ENCODE data around the gene STAT3.
"Not testable (repeated sequence)": the region's sequence is repeated elsewhere in the genome, so short reads cannot be mapped to it uniquely, and the experiment has no call there.

The STAT3 gene

DNA sequence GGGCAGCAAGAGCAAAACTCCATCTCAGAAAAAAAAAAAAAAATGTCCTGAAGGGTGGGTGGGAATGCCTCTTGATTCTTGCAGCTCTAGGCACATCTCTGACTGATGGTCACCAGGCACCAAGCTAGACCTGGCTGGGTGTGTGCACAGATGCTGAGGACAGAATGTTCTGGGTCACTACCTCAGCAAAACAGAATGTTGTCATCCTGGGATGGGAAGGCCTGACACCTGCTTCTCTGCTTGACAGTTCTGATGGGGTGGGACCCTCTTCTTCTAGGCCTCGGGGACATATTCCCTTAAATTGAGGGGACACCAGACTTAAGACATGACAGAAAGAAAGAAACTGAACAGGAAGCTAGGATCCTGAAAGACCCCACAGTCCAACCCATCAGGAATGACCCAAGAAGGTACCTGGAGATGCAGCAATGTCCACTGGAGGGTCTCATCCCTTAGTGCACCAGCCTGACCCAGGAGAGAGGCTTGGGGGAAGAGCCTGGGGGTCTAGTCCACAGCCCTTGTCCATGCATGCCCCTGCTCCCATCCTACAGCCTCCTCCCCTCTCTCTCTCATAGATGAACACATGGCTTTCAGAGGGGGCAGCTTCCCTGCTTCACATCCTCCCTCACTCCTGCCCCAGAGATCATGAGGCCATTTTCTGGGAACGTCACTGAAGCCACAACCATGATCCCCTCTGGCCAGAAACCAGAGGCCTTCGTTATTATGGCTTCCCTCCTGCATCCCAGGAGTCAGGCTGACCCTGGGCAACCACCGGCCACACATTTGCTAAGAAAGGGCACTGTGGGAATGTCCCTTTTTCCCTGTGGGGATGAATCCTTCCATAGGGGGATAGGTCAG, 108.2 kb downstream of the STAT3 start:
- no peak for DNase-seq (ENCODE audit: low read depth in 2 of 2)

DNA sequence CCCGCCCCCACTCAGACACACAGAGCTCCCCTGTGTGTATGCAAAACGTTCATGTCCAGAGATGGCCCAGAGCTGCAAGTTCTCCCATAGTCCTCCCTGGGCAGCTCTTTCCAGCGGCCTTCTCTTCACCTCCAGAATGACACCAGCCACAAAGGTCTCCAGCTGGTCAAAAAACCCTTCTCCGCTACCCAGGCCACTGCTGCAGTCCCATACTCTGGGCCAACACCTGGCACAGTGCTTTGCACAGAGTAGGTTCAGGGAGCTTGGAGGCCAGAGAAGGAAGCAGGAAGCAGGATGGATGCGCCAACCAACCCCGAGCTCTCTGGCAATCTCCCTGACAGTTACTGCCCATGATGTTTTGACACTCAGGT, 110.9 kb downstream of the STAT3 start:
- DNase-seq (ENCODE audit: low read depth in 2 of 2), result no peak

DNA sequence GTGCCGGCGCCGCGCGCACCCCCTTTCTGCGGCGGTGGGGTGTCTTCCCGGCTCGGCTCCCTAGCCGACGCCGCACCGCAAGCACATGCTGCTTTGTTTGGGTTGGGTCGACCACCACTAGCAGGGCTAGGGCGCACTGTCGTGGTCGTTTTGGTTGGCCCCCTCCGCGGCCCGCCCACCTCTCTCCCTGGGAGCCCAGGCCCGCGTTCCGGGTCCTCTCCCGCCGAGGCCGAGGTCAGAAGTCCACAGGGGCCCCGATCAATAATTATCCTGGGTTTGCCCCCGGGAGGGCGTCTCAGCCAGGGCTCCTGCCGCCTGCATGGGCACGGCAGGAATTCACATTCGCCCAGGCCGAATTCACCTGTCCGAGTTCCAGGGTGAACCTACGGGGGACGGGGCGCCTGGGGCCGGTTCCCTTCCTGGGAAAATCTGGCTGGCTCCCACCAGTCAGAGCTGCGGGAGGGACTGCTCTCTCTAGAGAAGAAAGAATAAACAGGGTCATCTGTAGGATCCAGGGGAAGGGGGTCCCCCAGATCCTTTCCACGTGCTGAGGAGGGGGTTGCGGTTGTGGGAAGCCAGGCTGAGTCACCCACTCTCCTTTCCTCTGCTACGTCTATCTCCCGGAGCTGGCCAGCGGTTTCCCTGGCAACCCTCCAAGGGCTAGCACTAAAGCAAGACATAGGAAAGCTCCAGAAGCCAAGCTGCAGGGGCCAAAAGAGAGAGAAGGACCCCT, 111.5 kb downstream of the STAT3 start:
- peak in 1 of 2 donors; percentile 20 for DNase-seq (ENCODE audit: low read depth in 2 of 2)

DNA sequence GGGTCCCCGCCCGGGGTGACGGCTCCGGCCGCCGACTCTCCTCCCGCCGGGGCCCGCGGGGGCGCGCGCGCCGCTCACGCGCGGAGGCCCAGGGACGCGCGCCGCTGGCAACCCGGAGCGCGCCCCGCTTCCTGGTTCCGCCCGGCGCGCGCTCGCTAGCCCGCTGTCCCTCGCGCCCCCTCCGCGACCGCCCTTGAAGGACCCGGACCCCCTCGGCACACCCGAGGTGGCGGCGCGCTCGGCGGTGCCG, 112.0 kb downstream of the STAT3 start, which contains the start of gene STAT5B:
STAT5B (minus strand) TSS at position 33 of the 250 bp plus-strand sequence. CDS start 44,264 bp downstream, outside the sequence.
- peak in 1 of 2 donors; percentile 62 for DNase-seq (ENCODE audit: low read depth in 2 of 2)

DNA sequence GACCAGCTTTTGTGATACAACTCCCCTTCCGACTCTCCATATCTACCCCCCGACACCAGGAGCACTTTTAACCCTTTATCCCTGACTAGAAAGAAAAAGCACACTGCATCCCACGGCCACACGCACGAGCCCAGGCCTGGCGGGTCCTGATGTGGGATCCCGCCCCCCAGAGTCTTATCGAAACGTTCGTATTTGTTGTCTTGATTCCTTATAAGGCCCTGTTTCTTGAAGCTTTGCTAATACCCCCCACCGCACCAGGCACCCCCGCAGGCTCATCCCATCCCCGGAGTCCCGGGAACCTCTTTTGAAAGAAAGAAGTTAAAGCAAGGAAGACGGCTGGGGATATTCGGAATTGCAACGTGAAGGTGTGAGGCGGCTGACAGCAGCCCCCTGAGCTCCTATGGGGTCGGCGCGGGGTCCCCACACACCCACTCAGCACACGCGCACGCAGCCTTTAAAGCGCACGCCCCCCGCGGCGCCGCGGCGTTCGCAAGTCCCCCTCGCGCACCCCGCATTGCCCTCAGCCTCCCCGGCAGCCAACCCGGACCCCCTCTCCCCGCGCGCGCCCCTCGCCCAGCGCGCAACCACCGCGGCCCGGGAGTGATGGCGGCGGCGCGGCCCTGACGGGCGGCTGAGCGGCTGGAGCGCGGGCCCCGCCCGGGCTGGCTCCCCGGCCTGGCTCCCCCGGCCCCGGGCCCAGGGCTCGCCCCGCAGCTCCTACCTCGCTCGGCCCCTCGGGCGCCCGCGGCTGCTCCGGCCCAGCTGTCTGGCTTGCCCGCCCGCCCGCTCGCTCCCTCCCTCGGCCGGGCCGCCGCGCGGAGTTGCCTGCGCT, 112.5 kb downstream of the STAT3 start:
- DNase-seq (ENCODE audit: low read depth in 2 of 2), result peak in 1 of 2 donors; percentile 53

DNA sequence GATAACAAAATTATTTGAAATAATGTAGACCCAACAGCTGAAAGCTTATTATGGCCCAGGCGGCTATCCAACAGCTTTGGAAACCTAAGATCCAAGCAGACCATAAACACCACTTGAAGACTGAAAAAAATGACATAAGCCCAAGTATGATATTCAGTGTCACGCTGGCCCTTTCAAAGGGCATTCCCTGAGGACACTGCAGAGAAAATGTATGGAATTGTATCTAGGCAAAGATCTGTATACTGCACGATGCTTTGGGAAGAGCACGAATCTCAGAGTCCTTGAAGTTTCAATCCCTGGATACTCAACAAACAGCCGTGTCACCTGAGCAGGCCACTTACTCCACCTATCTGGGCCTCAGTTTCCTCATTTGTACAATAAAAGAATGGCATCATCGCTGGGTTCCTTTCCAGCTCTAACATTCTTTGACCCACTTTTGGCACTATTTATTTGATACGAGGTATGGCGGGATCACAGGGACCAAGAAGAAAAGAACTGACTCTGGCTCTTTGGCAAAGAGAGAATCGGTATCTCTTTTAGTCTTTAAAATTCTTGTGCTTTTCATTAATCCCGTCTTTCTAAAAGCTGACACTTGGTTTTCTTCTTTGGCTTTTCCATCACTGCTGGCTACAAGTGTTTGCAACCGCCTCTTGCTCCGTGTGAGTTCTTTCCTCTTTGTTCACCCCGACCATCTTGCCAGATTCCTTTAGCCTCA, 113.3 kb downstream of the STAT3 start:
- DNase-seq (ENCODE audit: low read depth in 2 of 2), result no peak

DNA sequence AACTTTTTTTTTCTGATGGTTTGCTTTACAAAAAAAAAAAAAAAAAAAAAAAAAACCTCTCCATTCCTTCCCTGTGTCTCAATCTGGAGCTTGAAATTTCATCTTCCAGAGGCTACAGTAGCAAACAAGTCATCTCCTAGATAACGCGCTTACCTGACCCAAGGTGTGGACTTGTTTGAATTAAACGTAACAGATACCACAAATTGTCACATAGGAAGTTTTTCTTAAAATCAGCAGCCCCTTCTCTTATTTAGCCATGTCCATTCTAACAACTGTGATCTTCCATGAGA, 114.0 kb downstream of the STAT3 start:
- no peak for DNase-seq (ENCODE audit: low read depth in 2 of 2)

DNA sequence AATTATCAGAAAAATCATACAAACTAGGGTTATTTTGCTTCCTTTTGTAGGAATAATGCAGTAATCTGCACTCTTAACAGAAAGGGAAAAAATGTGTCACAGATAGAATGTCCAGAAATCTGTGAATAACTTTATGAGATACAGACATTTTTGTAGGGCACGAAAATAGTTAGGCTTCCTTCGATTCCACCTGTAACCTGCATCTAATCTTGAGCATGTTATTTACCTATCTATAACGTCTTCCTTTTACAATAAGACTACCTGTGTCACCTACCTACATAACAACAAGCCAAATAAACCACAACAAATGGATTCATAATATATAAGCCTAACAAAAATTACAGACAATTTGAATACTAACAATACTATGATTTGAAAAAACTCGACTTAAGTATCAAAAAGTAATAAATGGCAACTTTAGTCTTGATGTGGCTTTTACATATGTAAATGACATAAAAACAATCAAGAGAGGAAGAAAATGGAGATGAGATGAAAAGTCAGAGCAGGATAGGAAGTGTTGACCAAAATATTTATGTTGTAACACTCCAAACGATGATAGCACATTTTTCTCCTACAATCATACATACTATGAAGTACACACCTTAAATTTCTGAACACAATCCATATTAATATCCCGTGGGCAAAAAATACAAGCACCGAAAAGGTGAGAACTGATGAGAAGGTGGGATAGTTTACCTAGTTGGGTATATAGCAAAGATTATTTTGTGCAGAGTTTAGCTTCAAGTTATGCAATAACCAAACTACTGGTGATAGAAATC, 114.6 kb downstream of the STAT3 start:
- DNase-seq (ENCODE audit: low read depth in 2 of 2), result no peak

DNA sequence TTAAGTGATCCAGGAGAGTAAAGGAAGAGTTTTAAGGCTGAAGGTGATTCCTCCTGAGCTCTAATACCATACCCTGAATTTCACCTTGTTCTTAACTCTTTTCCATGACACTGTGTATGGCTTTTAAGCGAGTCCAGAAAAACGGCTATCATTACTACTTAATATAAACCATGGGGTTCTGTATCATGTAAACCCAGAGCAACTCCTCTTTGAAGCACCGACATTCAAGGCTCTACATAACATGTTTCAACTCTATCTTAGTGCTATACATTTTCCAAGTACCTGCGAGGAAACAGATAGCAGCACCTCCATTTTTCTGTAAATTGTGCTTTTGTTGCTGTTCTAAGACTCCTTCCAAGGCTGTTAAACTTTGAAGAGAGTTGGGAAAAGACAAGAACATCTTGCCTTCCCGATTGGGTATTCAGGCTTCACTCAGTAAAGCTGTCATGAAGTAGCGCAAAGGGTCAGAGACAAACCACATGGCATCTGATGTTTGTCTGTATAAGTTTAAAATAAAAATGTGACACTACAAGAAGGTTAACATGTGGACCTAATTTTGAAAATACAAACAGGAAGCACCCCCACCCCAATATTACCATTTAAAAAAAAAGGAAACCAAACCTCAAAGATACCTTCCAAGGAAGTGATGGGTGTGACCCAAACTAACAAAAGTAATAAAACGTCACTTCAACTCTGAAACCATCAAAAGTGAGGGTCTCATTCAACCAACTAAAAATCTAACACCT, 115.9 kb downstream of the STAT3 start:
- DNase-seq (ENCODE audit: low read depth in 2 of 2), result no peak

DNA sequence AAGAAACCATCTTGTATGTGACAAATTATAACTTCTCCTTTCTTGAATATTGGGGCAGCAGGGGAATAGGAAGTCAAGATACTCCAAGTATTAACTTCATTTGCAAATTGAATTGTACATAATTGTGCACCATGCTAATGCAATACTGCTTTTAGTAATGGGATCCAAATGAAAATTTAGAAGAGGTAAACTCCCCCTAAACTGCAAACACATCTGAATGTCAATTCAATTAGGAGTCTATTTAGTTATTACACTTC, 116.5 kb downstream of the STAT3 start:
- DNase-seq (ENCODE audit: low read depth in 2 of 2), result no peak

DNA sequence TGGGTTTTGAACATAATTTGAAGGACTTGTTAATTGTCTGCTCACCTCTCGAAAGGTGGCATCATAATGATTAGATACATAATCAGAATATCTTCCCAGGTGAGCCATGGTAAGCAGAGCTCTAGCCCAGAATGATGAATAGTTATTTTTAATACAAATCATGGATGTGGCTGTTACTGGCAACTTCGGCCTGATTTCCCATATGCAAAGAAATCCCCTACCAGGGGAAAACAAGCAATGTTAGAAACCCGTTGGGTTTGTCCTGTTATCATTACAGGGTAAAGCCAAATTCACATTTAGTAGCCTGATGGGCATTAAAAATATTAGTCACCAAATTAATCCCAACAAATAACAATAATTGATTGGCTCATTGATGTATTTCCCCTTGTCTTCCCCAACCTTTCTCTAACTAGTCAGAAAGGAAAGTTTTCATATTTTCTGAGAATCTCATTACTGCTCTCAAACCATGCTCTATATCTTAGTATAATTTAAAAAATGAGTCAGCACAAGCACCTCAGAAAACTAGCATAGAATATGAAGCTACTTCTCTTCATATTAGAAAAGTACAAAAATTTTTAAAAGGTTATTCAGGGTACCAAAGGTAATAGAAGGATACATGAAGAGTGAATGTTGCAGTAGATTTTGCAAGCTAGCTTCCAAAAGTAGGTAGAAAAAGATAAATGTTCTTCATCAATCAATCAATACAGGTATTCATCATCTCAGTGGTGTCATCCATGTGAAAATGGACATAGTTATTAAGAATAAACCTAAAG, 117.0 kb downstream of the STAT3 start:
- no peak for DNase-seq (ENCODE audit: low read depth in 2 of 2)

DNA sequence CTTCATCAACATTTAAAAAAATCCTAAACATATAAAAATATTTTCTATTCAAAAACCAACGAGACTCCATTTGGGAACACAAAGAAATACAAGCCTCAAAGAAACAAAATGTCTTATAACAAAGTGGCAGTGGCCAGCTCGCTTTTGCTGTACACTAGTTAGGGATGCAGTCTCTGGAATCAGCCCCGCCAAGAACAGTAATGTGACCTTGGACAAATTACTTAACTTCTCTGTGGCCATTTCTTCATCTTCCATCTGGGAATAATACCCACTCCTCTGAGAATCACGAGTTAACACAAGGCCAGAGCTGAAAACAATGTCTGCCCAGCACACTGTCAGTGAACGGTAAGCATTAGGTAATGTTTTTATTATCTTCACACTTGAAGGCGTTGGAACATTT, 117.6 kb downstream of the STAT3 start:
- DNase-seq (ENCODE audit: low read depth in 2 of 2), result no peak

DNA sequence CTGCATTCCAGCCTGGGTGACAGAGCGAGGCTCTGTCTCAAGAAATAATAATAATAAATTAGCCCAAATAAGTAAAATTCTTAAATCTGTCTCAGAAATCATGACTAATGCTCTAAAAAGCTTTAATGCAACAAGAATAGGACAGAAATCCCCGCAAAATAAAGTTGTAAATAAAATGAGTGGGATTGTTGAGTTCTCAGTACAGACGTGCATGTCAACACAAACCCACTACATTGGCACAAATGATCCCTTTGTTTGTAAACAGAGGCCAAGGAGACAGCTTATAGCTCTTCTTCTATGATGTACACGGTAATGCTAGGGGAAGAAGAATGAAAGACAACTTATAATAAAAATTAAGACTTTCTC, 118.1 kb downstream of the STAT3 start:
- DNase-seq (ENCODE audit: low read depth in 2 of 2), result no peak

DNA sequence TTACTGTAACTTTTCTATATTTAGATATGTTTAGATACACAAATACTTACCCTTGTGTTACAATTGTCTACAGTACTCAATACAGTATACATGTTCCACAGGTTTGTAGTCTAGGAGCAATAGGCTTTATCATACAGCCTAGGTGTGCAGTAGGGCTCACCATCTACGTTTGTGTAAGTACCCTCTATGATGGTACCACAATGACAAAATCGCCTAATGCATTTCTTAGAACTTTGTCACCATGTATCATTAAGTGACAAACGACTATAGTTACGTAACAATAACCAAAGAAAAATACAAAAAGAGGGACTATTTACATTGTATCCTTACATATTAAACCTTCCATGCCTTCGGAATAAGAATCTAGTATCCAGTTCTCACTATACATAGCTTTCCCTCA, 120.0 kb downstream of the STAT3 start:
- no peak for DNase-seq (ENCODE audit: low read depth in 2 of 2)

DNA sequence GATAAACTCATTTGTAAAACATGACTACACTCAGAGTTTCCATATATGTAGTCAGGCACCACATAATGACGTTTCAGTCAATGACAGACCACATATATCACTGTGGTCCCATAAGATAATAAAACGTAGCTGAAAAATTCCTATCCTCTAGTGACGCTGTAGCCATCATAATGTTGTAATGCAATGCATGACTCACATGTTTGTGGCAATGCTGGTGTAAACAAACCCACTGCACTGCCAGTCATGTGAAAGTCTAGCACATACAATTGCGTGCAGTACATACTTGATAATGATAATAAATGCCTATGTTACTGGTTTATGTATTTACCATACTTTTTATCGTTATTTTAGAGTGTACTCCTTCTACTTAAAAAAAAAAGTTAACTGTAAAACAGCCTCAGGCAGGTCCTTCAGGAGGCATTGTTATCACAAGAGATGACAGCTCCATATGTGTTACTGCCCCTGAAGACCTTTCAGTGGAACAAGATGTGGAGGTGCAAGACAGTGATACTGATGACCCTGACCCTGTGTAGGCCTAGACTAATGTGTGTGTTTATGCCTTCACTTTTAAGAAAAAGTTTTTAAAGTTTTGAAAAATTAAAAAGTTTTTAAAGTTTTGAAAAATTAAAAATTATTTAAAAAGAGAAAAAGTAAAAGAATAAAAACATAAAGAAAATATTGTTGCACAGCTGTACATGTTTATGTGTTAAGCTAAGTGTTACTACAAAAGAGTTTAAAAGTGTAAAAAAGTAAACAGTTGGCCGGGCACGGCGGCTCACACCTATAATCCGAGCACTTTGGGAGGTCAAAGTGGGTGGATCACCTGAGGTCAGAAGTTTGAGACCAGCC, 121.1 kb downstream of the STAT3 start:
- peak; percentile 25 to 53 for DNase-seq (ENCODE audit: low read depth in 2 of 2)

DNA sequence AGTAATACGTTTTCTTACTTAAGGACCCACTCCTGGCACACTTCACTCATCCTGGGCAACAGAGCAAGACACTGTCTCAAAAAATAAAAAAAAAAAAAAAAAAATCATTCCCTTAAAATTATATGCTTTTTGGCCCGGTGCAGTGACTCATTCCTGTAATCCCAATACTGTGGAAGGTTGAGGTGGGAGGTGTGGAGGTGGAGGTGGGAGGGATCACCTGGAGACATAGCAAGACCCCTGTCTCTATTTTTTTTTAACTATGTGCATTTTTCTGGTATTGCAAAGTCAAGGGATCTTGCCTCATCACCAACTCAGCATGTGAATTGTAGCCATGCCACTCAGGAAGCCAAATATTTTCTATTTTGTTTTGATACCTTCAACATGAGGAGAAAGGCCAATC, 121.8 kb downstream of the STAT3 start:
- no peak for DNase-seq (ENCODE audit: low read depth in 2 of 2)

DNA sequence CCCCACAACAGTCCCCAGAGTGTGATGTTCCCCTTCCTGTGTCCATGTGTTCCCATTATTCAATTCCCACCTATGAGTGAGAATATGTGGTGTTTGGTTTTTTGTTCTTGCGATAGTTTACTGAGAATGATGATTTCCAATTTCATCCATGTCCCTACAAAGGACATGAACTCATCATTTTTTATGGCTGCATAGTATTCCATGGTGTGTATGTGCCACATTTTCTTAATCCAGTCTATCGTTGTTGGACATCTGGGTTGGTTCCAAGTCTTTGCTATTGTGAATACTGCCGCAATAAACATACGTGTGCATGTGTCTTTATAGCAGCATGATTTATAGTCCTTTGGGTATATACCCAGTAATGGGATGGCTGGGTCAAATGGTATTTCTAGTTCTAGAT, 123.9 kb downstream of the STAT3 start:
- not testable (repeated sequence) for DNase-seq (ENCODE audit: low read depth in 2 of 2)

Data from stimulated activated CD8-positive, alpha-beta memory T cell treated with anti-CD3 and anti-CD28 coated beads, Interleukin-7, amount 100 ng/mL, for 4 hours (primary cell).